Stomach smooth muscle (tissue), 2 donors: Measurements from ENCODE around the gene PRR5.

ENCODE experiments used
- H3K27ac ChIP-seq: one replicate; pipeline ENCODE4 v1.7.0; 2013; ENCODE audit warnings: mild to moderate bottlenecking, low read length, inconsistent platforms
- H3K27me3 ChIP-seq, 2 donors: one replicate each; pipeline ENCODE4 v1.7.0; 2013; ENCODE audit warnings: low read length in 2 of 2; ENCODE audit not compliant: insufficient read depth in 2 of 2, control insufficient read depth in 1 of 2
- H3K36me3 ChIP-seq, 2 donors: one replicate each; pipeline ENCODE4 v1.7.0; 2013; ENCODE audit warnings: low read length in 2 of 2; ENCODE audit not compliant: control insufficient read depth in 2 of 2, insufficient read depth in 2 of 2
- H3K4me1 ChIP-seq: one replicate; pipeline ENCODE4 v1.7.0; 2013; ENCODE audit warnings: low read length; ENCODE audit not compliant: control insufficient read depth, insufficient read depth
- H3K4me3 ChIP-seq, 2 donors: one replicate each; pipeline ENCODE4 v1.7.0; 2013; ENCODE audit warnings: low read length in 2 of 2
- H3K9ac ChIP-seq, 2 donors: one replicate each; pipeline ENCODE4 v1.7.0; 2013; ENCODE audit warnings: low read length in 2 of 2, mild to moderate bottlenecking in 1 of 2
- H3K9me3 ChIP-seq, 2 donors: one replicate each; pipeline ENCODE4 v1.7.0; 2013; ENCODE audit warnings: low read length in 2 of 2; ENCODE audit not compliant: control insufficient read depth in 2 of 2
- donor health status: healthy.
- donor health status: Pancreatic carcinoma.

Gene PRR5

GRCh38 chr22:44706488-44706887, 4.5 kb downstream of the PRR5 start:
- Histone ChIP-seq H3K4me1 (peaks cover 12% of the 10 kb centered on the region), H3K9me3 (no peaks in the 10 kb centered on the region), H3K36me3 (no peaks in the 10 kb centered on the region), H3K4me3 (no peak overlapping the region), H3K27ac (no peak overlapping the region), H3K27me3 (peaks cover 20 to 27% of the 10 kb centered on the region in 2 donors), H3K9ac (no peak overlapping the region)

- Histone ChIP-seq H3K27ac (no peak overlapping the region), H3K36me3 (no peaks in the 10 kb centered on the region), H3K4me3 (no peak overlapping the region), H3K4me1 (peaks cover 8% of the 10 kb centered on the region), H3K27me3 (peaks cover 19 to 24% of the 10 kb centered on the region in 2 donors), H3K9ac (no peak overlapping the region), H3K9me3 (no peaks in the 10 kb centered on the region)
These were observed 5.2 kb downstream of the PRR5 start for GRCh38 chr22:44707178-44707577.

GRCh38 chr22:44707752-44708151, 5.7 kb downstream of the PRR5 start:
- Histone ChIP-seq H3K4me3 (no peak overlapping the region), H3K36me3 (no peaks in the 10 kb centered on the region), H3K9me3 (no peaks in the 10 kb centered on the region), H3K4me1 (peaks cover 3% of the 10 kb centered on the region), H3K27me3 (peaks cover 19% of the 10 kb centered on the region in 2 donors), H3K9ac (no peak overlapping the region), H3K27ac (no peak overlapping the region)

- Histone ChIP-seq H3K27me3 (peaks cover 0 to 2% of the 10 kb centered on the region in 2 donors), H3K36me3 (no peaks in the 10 kb centered on the region), H3K9me3 (no peaks in the 10 kb centered on the region), H3K9ac (no peak overlapping the region), H3K4me1 (peaks cover 3% of the 10 kb centered on the region), H3K27ac (no peak overlapping the region), H3K4me3 (no peak overlapping the region)
These were observed 7.9 kb downstream of the PRR5 start for GRCh38 chr22:44709881-44710392.

GRCh38 chr22:44710474-44711240, 8.7 kb downstream of the PRR5 start:
- peaks cover 3% of the 10 kb centered on the region for H3K4me1 ChIP-seq
- H3K9ac ChIP-seq, result no peak overlapping the region
- no peak overlapping the region for H3K4me3 ChIP-seq
- H3K27me3 ChIP-seq, result peaks cover 0 to 2% of the 10 kb centered on the region in 2 donors
- H3K27ac ChIP-seq, result no peak overlapping the region
- H3K9me3 ChIP-seq, result no peaks in the 10 kb centered on the region
- no peaks in the 10 kb centered on the region for H3K36me3 ChIP-seq

- peaks cover 0 to 2% of the 10 kb centered on the region in 2 donors for H3K27me3 ChIP-seq
- no peak overlapping the region for H3K9ac ChIP-seq
- H3K9me3 ChIP-seq, result no peaks in the 10 kb centered on the region
- no peaks in the 10 kb centered on the region for H3K36me3 ChIP-seq
- H3K4me3 ChIP-seq, result no peak overlapping the region
- H3K4me1 ChIP-seq, result peaks cover 3% of the 10 kb centered on the region
- H3K27ac ChIP-seq, result no peak overlapping the region
These were observed 9.2 kb downstream of the PRR5 start for GRCh38 chr22:44711241-44711560.

GRCh38 chr22:44711690-44712555, 9.9 kb downstream of the PRR5 start:
- Histone ChIP-seq H3K27ac (no peak overlapping the region), H3K9ac (no peak overlapping the region)

GRCh38 chr22:44712962-44713361, 11.0 kb downstream of the PRR5 start:
- Histone ChIP-seq H3K27ac (no peak overlapping the region), H3K9ac (no peak overlapping the region), H3K4me3 (no peak overlapping the region), H3K9me3 (no peaks in the 10 kb centered on the region), H3K4me1 (peaks cover 3% of the 10 kb centered on the region), H3K27me3 (no peaks in the 10 kb centered on the region), H3K36me3 (no peaks in the 10 kb centered on the region)

More at GRCh38 chr22:44711690-44712555, 9.9 kb downstream of the PRR5 start:
- Histone ChIP-seq H3K9me3 (no peaks in the 10 kb centered on the region), H3K4me1 (peaks cover 3% of the 10 kb centered on the region), H3K4me3 (no peak overlapping the region), H3K36me3 (no peaks in the 10 kb centered on the region), H3K27me3 (no peaks in the 10 kb centered on the region)

GRCh38 chr22:44714703-44715350, 12.8 kb downstream of the PRR5 start:
- peaks cover 3% of the 10 kb centered on the region for H3K4me1 ChIP-seq
- H3K4me3 ChIP-seq, result no peak overlapping the region
- no peak overlapping the region for H3K9ac ChIP-seq
- H3K27ac ChIP-seq, result no peak overlapping the region
- no peaks in the 10 kb centered on the region for H3K9me3 ChIP-seq
- no peaks in the 10 kb centered on the region for H3K27me3 ChIP-seq
- H3K36me3 ChIP-seq, result no peaks in the 10 kb centered on the region

- Histone ChIP-seq H3K9me3 (no peaks in the 10 kb centered on the region), H3K36me3 (no peaks in the 10 kb centered on the region), H3K27ac (no peak overlapping the region), H3K4me1 (peaks cover 3% of the 10 kb centered on the region), H3K9ac (no peak overlapping the region), H3K4me3 (no peak overlapping the region), H3K27me3 (no peaks in the 10 kb centered on the region)
These were observed 16.4 kb downstream of the PRR5 start for GRCh38 chr22:44718418-44718817.
